GM12872 (cell line): Measurements from ENCODE around the gene HOXB1.

Source experiments
- TF ChIP-seq, protein P1 (sequence below): IDR thresholded peaks from 3 replicates; pipeline ENCODE4 v1.5.1; 2011; ENCODE audit warnings: low read depth, mild to moderate bottlenecking, low read length, moderate library complexity; ENCODE audit not compliant: insufficient read depth

HOXB1 gene

DNA sequence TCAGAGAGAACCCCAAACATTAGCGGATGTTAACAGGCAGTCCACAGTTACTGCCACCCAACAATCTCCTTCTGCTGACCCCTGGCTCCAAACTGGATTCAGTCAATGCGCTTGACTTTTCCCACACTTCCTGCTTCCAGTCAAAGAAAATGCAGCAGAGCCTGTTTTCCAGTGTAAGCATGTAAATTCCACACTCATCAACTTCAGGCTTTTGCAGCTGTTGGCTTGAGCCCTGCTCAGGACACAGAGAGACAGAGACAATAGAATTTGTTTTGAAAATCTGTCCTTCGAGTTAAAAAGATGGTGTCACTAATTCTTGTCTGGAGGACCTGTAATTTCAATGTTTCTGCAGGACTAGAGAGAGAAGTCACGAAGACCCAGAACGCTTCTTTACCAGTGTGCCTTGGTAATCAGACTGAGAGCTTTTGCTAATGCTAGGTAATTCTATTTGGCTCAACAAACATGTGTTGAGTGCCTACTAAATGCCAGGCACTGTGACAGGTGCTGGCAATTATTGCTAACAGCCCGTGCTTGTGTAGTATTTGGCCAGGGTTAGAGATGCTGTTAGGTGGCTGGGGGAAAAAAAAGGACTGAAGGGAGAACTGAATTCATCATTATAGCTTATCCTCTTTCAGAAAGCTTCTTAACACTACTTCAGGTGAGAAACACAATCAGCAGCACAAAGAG is 32.5 kb downstream of the HOXB1 start:
- TF ChIP-seq, protein P1, sequence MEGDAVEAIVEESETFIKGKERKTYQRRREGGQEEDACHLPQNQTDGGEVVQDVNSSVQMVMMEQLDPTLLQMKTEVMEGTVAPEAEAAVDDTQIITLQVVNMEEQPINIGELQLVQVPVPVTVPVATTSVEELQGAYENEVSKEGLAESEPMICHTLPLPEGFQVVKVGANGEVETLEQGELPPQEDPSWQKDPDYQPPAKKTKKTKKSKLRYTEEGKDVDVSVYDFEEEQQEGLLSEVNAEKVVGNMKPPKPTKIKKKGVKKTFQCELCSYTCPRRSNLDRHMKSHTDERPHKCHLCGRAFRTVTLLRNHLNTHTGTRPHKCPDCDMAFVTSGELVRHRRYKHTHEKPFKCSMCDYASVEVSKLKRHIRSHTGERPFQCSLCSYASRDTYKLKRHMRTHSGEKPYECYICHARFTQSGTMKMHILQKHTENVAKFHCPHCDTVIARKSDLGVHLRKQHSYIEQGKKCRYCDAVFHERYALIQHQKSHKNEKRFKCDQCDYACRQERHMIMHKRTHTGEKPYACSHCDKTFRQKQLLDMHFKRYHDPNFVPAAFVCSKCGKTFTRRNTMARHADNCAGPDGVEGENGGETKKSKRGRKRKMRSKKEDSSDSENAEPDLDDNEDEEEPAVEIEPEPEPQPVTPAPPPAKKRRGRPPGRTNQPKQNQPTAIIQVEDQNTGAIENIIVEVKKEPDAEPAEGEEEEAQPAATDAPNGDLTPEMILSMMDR = no peak

- TF ChIP-seq, protein P1 = no peak
Measured at GRCh38 chr17:48497103-48497502, 33.7 kb downstream of the HOXB1 start.

GRCh38 chr17:48494335-48494734 is 36.5 kb downstream of the HOXB1 start:
- TF ChIP-seq, protein P1 = no peak

- TF ChIP-seq, protein P1 = peak; percentile 91
Measured at GRCh38 chr17:48492401-48493298, 38.2 kb downstream of the HOXB1 start.

DNA sequence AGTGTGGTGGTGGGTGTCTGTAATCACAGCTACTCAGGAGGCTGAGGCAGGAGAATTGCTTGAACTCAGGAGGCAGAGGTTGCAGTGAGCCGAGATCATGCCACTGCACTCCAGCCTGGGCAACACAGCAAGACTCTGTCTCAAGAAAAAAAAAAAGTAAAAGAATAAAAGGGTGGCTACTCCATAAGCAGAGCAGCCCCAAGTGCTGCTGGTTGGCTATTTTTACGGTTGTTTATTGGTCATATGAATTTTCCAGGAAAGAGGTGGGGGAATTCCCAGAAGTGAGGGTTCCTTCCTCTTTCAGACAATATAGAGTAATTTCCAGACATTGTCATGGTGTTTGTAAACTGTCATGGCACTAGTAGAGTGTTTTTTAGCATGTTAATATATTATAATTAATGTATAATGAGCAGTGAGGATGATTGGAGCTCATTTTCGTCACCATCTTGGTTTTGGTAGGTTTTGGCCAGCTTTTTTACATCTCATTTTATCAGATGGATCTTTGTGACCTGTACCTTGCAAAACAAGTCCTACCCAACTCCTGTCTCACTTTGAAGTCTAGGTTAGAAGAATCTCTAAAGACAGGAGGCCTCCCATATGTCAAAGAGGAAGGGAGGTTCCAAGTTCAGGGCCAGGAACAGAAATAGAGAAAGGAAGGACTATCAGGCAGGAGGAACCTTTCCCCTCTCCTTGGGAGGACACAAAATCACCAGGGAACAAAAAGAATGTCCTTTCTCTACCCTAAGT is 39.1 kb downstream of the HOXB1 start:
- TF ChIP-seq, protein P1 = no peak

- TF ChIP-seq, protein P1 = no peak
Measured at GRCh38 chr17:48490451-48490892, 40.3 kb downstream of the HOXB1 start.

DNA sequence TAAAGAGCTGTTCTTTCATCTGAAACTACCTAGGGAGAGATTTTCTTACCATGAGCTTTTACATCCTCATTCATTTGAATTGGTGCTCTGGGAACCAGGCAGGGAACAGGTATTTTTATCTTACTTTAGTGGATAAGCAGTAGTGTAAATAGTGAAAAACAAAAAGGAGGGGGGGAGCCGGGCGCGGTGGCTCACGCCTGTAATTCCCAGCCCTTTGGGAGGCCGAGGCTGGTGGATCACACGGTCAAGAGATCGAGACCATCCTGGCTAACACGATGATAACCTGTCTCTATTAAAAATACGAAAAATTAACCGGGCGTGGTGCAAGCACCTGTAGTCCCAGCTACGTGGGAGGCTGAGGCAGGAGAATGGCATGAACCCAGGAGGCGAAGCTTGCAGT is 41.0 kb downstream of the HOXB1 start:
- TF ChIP-seq, protein P1 = no peak
